GM23338 (cell line): ENCODE results near the gene TNFRSF6B. TPM values are rescaled to one million over a fixed set of nuclear protein-coding genes. Genes with fewer than 3 reads are reported as not detected.

Source experiments
- ATAC-seq: fragments of 200-7000 bp; cut with Tn5 transposase; 3 replicates; pipeline ENCODE4 v1.9.1; 2020
- DNase-seq: peaks from one replicate; pipeline ENCODE4 v3.0.0-alpha.2; 2015; ENCODE audit warnings: low spot score
- H2AFZ ChIP-seq: fragments of 200-600 bp; sonication (generic); 2 replicates; pipeline ENCODE4 v1.8.0; 2016; ENCODE audit warnings: antibody characterized with exemption, mild to moderate bottlenecking, moderate library complexity
- H3F3A ChIP-seq: fragments of 200-600 bp; sonication (generic); replicated peaks from 2 replicates; pipeline ENCODE4 v1.8.0; 2017; ENCODE audit warnings: antibody characterized with exemption, mixed run types, low read depth
- H3K27ac ChIP-seq: fragments of 200-600 bp; sonication (generic); 2 replicates; pipeline ENCODE4 v1.6.1; 2016; ENCODE audit warnings: low read depth
- H3K27me3 ChIP-seq: fragments of 200-600 bp; sonication (generic); 2 replicates; pipeline ENCODE4 v1.8.0; 2016; ENCODE audit warnings: mild to moderate bottlenecking, mixed run types, moderate library complexity; ENCODE audit not compliant: insufficient read depth
- H3K36me3 ChIP-seq: fragments of 200-600 bp; sonication (generic); 2 replicates; pipeline ENCODE4 v1.8.0; 2016; ENCODE audit warnings: mild to moderate bottlenecking; ENCODE audit not compliant: insufficient read depth
- H3K4me1 ChIP-seq: fragments of 200-600 bp; sonication (generic); 2 replicates; pipeline ENCODE4 v1.8.0; 2016; ENCODE audit warnings: mild to moderate bottlenecking, moderate library complexity; ENCODE audit not compliant: insufficient read depth
- H3K4me2 ChIP-seq: fragments of 200-600 bp; sonication (generic); 2 replicates; pipeline ENCODE4 v1.7.1; 2017; ENCODE audit warnings: mixed run types
- H3K4me3 ChIP-seq: fragments of 200-600 bp; sonication (generic); 2 replicates; pipeline ENCODE4 v1.6.1; 2016; ENCODE audit warnings: mixed run types
- H3K79me2 ChIP-seq: fragments of 200-600 bp; sonication (generic); replicated peaks from 2 replicates; pipeline ENCODE4 v1.8.0; 2017; ENCODE audit warnings: mild to moderate bottlenecking; ENCODE audit not compliant: insufficient read depth
- H3K9me2 ChIP-seq: fragments of 200-600 bp; sonication (generic); 2 replicates; pipeline ENCODE4 v1.8.0; 2017; ENCODE audit not compliant: insufficient read depth
- H4K20me1 ChIP-seq: fragments of 200-600 bp; sonication (generic); replicated peaks from 2 replicates; pipeline ENCODE4 v1.8.0; 2017; ENCODE audit warnings: mild to moderate bottlenecking; ENCODE audit not compliant: insufficient read depth
- H3K27ac Mint-ChIP-seq: 2 replicates; pipeline ENCODE4 v1.8.0; 2020; ENCODE audit warnings: inconsistent platforms, mild to moderate bottlenecking, moderate library complexity, mixed read lengths
- H3K27me3 Mint-ChIP-seq: 3 replicates; pipeline ENCODE4 v1.8.0; 2022; ENCODE audit warnings: low read depth, mild to moderate bottlenecking, moderate library complexity, mixed read lengths, inconsistent platforms; ENCODE audit not compliant: insufficient read depth, poor library complexity
- H3K36me3 Mint-ChIP-seq: 3 replicates; pipeline ENCODE4 v1.8.0; 2021; ENCODE audit warnings: low read depth, mild to moderate bottlenecking, inconsistent platforms, moderate library complexity, mixed read lengths
- H3K4me1 Mint-ChIP-seq: 3 replicates; pipeline ENCODE4 v1.8.0; 2020; ENCODE audit warnings: mild to moderate bottlenecking, inconsistent platforms, mixed read lengths
- H3K4me3 Mint-ChIP-seq: 3 replicates; pipeline ENCODE4 v1.8.0; 2021; ENCODE audit warnings: moderate library complexity, mild to moderate bottlenecking, inconsistent platforms, mixed read lengths
- H3K9me3 Mint-ChIP-seq: 3 replicates; pipeline ENCODE4 v1.8.0; 2020; ENCODE audit warnings: moderate library complexity, mild to moderate bottlenecking, inconsistent platforms, mixed read lengths
- CREB1 ChIP-seq: fragments of 250-450 bp; sonication (Bioruptor Pico); IDR thresholded peaks from 2 replicates; pipeline ENCODE4 v1.5.0; 2020; ENCODE audit warnings: low read depth, mild to moderate bottlenecking, moderate library complexity
- CTCF ChIP-seq, 2 experiments: fragments of 200-600 bp in 1 of 2; sonication (generic) in 1 of 2; conservative IDR thresholded peaks; 2 replicates each; pipeline versions ENCODE4 v1.5.1 to v1.6.1; 2016 to 2017; ENCODE audit warnings: antibody characterized with exemption in 2 of 2, low read depth in 2 of 2, mild to moderate bottlenecking in 2 of 2, moderate library complexity in 1 of 2
- ETS1 ChIP-seq: IDR thresholded peaks from 2 replicates; pipeline ENCODE4 v1.6.1; 2016; ENCODE audit warnings: antibody characterized with exemption
- EZH2 ChIP-seq: fragments of 200-600 bp; sonication (generic); IDR thresholded peaks from one replicate; pipeline ENCODE4 v1.8.0; 2017; ENCODE audit warnings: antibody characterized with exemption, mild to moderate bottlenecking, low read depth; ENCODE audit not compliant: unreplicated experiment
- EZH2phosphoT487 ChIP-seq: fragments of 200-600 bp; sonication (generic); IDR thresholded peaks from one replicate; pipeline ENCODE4 v1.8.1; 2018; ENCODE audit warnings: antibody characterized with exemption; ENCODE audit not compliant: unreplicated experiment
- JUNB ChIP-seq: IDR thresholded peaks from one replicate; pipeline ENCODE4 v1.6.1; 2016; ENCODE audit warnings: antibody characterized with exemption; ENCODE audit not compliant: unreplicated experiment
- NANOG ChIP-seq: IDR thresholded peaks from 2 replicates; pipeline ENCODE4 v1.6.1; 2016; ENCODE audit warnings: antibody characterized with exemption, borderline replicate concordance
- POLR2AphosphoS5 ChIP-seq: IDR thresholded peaks from 2 replicates; pipeline ENCODE4 v1.6.1; 2016; ENCODE audit warnings: antibody characterized with exemption, low read depth
- REST ChIP-seq: IDR thresholded peaks from one replicate; pipeline ENCODE4 v1.6.1; 2018; ENCODE audit warnings: antibody characterized with exemption; ENCODE audit not compliant: unreplicated experiment
- STAT1 ChIP-seq: IDR thresholded peaks from one replicate; pipeline ENCODE4 v1.6.1; 2016; ENCODE audit warnings: antibody characterized with exemption; ENCODE audit not compliant: unreplicated experiment
- ZNF114 ChIP-seq: fragments of 250-450 bp; sonication (Bioruptor Pico); IDR thresholded peaks from 2 replicates; pipeline ENCODE4 v1.5.0; 2020; ENCODE audit warnings: mild to moderate bottlenecking, moderate library complexity
- ZNF462 ChIP-seq: fragments of 250-450 bp; sonication (Bioruptor Pico); IDR thresholded peaks from 2 replicates; pipeline ENCODE4 v1.5.0; 2020; ENCODE audit warnings: mild to moderate bottlenecking, moderate library complexity
- polyA plus RNA-seq: library from polyadenylated mRNA; unstranded; fragments of >200 nt; fragmentation: Nextera tagmentation; extraction: Ambion mirVana; gene quantifications from 2 replicates; pipeline ENCODE4 v1.2.1, GENCODE V29; 2016
- total RNA-seq: library from RNA; depleted of rRNA; stranded (reverse); fragments of >200 nt; shearing (Covaris generic); gene quantifications from 2 replicates; pipeline ENCODE4 v1.2.3, GENCODE V29; 2014

The TNFRSF6B gene
- total and polyA plus RNA-seq, 2 experiments from 2014 or later: 0.28 TPM; not detected in 1

- no peak for TF ChIP-seq ZNF462
These were observed 33.7 kb upstream of the TNFRSF6B start (continued) for GRCh38 chr20:63662813-63663189.

GRCh38 chr20:63663332-63664066, 33.0 kb upstream of the TNFRSF6B start:
- Histone ChIP-seq H3K4me1 (0 out of 2 replicates have a peak, but pooled peaks cover 7% of the 10 kb centered on the region), H3K27ac (no peak overlapping the region), H2AFZ (no peak overlapping the region), H3K27me3 (no peaks in the 10 kb centered on the region), H3K79me2 (peaks cover 8% of the 10 kb centered on the region), H3K36me3 (no peaks in the 10 kb centered on the region), H3K4me3 (no peak overlapping the region), H3F3A (peaks cover 4% of the 10 kb centered on the region; the same call in 1 of the 2 replicates), H4K20me1 (no peaks in the 10 kb centered on the region; the same call in 1 of the 2 replicates), H3K4me2 (no peak overlapping the region), H3K9me2 (no peaks in the 10 kb centered on the region)
- H3K27ac Mint-ChIP-seq: no peak overlapping the region
- H3K4me1 Mint-ChIP-seq: peaks cover 14% of the 10 kb centered on the region
- TF ChIP-seq JUNB: no peak
- TF ChIP-seq POLR2AphosphoS5: no peak
- no peak for TF ChIP-seq NANOG
- no peak for TF ChIP-seq STAT1
- no peak for TF ChIP-seq CTCF (conservative IDR thresholded peaks at IDR 0.05; ENCODE audit: low read depth in 2 of 2)
- TF ChIP-seq EZH2phosphoT487: no peak
- no peak for TF ChIP-seq ETS1
- no peak for TF ChIP-seq CREB1 (CRISPR knock-in tag)
- TF ChIP-seq ZNF114 (CRISPR knock-in tag): no peak
- no peak for TF ChIP-seq EZH2
- no peak for TF ChIP-seq REST
- H3K4me3 Mint-ChIP-seq: no peak overlapping the region
- no peaks in the 10 kb centered on the region for H3K9me3 Mint-ChIP-seq
- H3K36me3 Mint-ChIP-seq: peaks cover 55% of the 10 kb centered on the region
- H3K27me3 Mint-ChIP-seq: peaks cover 9% of the 10 kb centered on the region
- no peak for DNase-seq
- no peak for ATAC-seq
